ENCODE results near the gene PCBP3.

DNA sequence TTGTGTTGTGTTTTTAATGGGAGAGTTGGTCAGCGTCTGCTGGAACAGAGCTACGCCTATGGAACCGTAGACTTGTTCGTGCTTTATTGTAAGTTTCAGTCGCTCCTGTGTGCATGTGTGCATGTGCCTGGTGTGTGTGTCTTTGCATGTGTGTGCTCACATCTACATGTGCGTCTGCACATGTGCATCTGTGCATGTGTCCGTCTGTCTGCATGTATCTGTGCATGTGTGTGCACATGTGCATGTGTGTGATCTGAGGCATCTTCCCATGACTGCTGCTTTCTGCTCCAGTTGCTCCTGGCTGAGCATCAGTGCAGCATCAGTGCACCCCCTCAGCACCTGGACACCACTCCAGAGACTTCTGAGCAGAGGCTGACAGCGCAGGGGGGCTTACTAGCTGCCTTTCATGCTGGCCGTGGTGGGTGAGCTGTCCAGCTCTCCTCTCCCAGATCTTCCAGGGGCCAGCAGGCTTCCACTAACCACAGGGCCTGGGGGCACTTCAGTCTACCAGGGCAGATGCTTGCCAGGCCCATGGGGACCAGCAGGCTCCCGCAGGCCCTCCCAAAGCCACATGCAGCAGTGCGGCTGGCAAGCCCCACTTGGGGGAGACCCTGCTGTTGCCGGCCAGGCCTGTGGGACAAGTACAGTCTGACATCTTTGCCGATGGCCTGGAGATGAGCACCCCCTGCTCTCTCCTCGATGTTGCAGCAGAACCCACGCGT lies 47.8 kb upstream of the PCBP3 start:
- TF ChIP-seq, protein P1, sequence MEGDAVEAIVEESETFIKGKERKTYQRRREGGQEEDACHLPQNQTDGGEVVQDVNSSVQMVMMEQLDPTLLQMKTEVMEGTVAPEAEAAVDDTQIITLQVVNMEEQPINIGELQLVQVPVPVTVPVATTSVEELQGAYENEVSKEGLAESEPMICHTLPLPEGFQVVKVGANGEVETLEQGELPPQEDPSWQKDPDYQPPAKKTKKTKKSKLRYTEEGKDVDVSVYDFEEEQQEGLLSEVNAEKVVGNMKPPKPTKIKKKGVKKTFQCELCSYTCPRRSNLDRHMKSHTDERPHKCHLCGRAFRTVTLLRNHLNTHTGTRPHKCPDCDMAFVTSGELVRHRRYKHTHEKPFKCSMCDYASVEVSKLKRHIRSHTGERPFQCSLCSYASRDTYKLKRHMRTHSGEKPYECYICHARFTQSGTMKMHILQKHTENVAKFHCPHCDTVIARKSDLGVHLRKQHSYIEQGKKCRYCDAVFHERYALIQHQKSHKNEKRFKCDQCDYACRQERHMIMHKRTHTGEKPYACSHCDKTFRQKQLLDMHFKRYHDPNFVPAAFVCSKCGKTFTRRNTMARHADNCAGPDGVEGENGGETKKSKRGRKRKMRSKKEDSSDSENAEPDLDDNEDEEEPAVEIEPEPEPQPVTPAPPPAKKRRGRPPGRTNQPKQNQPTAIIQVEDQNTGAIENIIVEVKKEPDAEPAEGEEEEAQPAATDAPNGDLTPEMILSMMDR (IDR thresholded peaks at IDR 0.05) = no peak
- no peak for TF ChIP-seq EZH2 (IDR thresholded peaks at IDR 0.05)
